ENCODE measurements around the gene TSKS. TPM values are rescaled to one million over a fixed set of nuclear protein-coding genes. Genes with fewer than 3 reads are reported as not detected.

TSKS gene
- total and polyA plus RNA-seq, 3 experiments from 2014 or later, result 0.42 to 0.79 TPM; not detected in 1

- H3K9me3 ChIP-seq (ENCODE audit: low read length), result no peaks in the 10 kb centered on the region
- POLR2A ChIA-PET, result no interaction called here
- Mint-ChIP-seq H3K9me3 (no peaks in the 10 kb centered on the region), H3K36me3 (peaks cover 2 to 33% (median 5%) of the 10 kb centered on the region in 3 donors), H3K4me3 (peak overlapping the region in 2 of 7 donors; percentile 28 to 65), H3K4me1 (peaks cover 13 to 23% (median 14%) of the 10 kb centered on the region in 3 donors), H3K27ac (peak overlapping the region in 7 of 8 donors; percentile 39 to 92 (median 60)), H3K27me3 (no peaks in the 10 kb centered on the region)
- CTCF ChIA-PET, result interaction anchor here (1.3 kb wide), 1 partner anchor 11 kb away, joined by 3 read pairs; the partner anchor contains the start of gene MED25
- H3K27ac ChIP-seq (ENCODE audit: low read depth, low read length), result no peak overlapping the region
- H3K36me3 ChIP-seq (ENCODE audit: insufficient read depth, low read length), result peaks cover 9% of the 10 kb centered on the region
- H3K4me3 ChIP-seq (ENCODE audit: low read length), result no peak overlapping the region
- DNase-seq, result no peak
- H3K4me1 ChIP-seq (ENCODE audit: insufficient read depth, low read length), result peaks cover 10% of the 10 kb centered on the region
- no peaks in the 10 kb centered on the region for H3K27me3 ChIP-seq (ENCODE audit: insufficient read depth, low read length, poor library complexity, severe bottlenecking)
Measured at GRCh38 chr19:49807058-49807903, 44.2 kb upstream of the TSKS start.

- H3K4me3 ChIP-seq (ENCODE audit: low read length), result no peak overlapping the region
- no peaks in the 10 kb centered on the region for H3K27me3 ChIP-seq (ENCODE audit: insufficient read depth, low read length, poor library complexity, severe bottlenecking)
- no peaks in the 10 kb centered on the region for H3K9me3 Mint-ChIP-seq
- H3K4me3 Mint-ChIP-seq, result peak overlapping the region in 1 of 7 donors; percentile 70
- no peaks in the 10 kb centered on the region for H3K9me3 ChIP-seq (ENCODE audit: low read length)
- peaks cover 2 to 34% (median 5%) of the 10 kb centered on the region in 3 donors for H3K36me3 Mint-ChIP-seq
- H3K27ac ChIP-seq (ENCODE audit: low read depth, low read length), result no peak overlapping the region
- H3K36me3 ChIP-seq (ENCODE audit: insufficient read depth, low read length), result peaks cover 9% of the 10 kb centered on the region
- no peaks in the 10 kb centered on the region for H3K27me3 Mint-ChIP-seq
- no peak for DNase-seq
- CTCF ChIA-PET, result no interaction called here
- H3K4me1 Mint-ChIP-seq, result peaks cover 11 to 20% (median 11%) of the 10 kb centered on the region in 3 donors
- peaks cover 7% of the 10 kb centered on the region for H3K4me1 ChIP-seq (ENCODE audit: insufficient read depth, low read length)
- H3K27ac Mint-ChIP-seq, result peak overlapping the region in 5 of 8 donors; percentile 11 to 90 (median 78)
- POLR2A ChIA-PET, result no interaction called here
Measured at GRCh38 chr19:49806620-49806959, 43.5 kb upstream of the TSKS start.

GRCh38 chr19:49805822-49806619, 42.9 kb upstream of the TSKS start:
- H3K36me3 Mint-ChIP-seq, result peaks cover 2 to 38% (median 5%) of the 10 kb centered on the region in 3 donors
- Histone ChIP-seq H3K9me3 (ENCODE audit: low read length) (no peaks in the 10 kb centered on the region), H3K27ac (ENCODE audit: low read depth, low read length) (no peak overlapping the region), H3K27me3 (ENCODE audit: insufficient read depth, low read length, poor library complexity, severe bottlenecking) (no peaks in the 10 kb centered on the region), H3K4me1 (ENCODE audit: insufficient read depth, low read length) (peaks cover 7% of the 10 kb centered on the region), H3K36me3 (ENCODE audit: insufficient read depth, low read length) (peaks cover 9% of the 10 kb centered on the region), H3K4me3 (ENCODE audit: low read length) (no peak overlapping the region)
- H3K4me1 Mint-ChIP-seq, result peaks cover 11 to 20% (median 11%) of the 10 kb centered on the region in 3 donors
- ChIA-PET CTCF (no interaction called here), POLR2A (interaction anchor here (1.4 kb wide), 1 partner anchor 40 kb away, joined by 3 read pairs; no protein-coding TSS in a partner anchor)
- no peaks in the 10 kb centered on the region for H3K9me3 Mint-ChIP-seq
- DNase-seq, result no peak
- H3K27me3 Mint-ChIP-seq, result no peaks in the 10 kb centered on the region
- H3K4me3 Mint-ChIP-seq, result peak overlapping the region in 1 of 7 donors; percentile 70
- H3K27ac Mint-ChIP-seq, result peak overlapping the region in 5 of 8 donors; percentile 11 to 90 (median 78)

GRCh38 chr19:49803529-49803856, 40.4 kb upstream of the TSKS start:
- H3K36me3 ChIP-seq (ENCODE audit: insufficient read depth, low read length), result peaks cover 9% of the 10 kb centered on the region
- ChIA-PET POLR2A (no interaction called here), CTCF (no interaction called here)
- H3K9me3 ChIP-seq (ENCODE audit: low read length), result no peaks in the 10 kb centered on the region
- no peaks in the 10 kb centered on the region for H3K27me3 ChIP-seq (ENCODE audit: insufficient read depth, low read length, poor library complexity, severe bottlenecking)
- Mint-ChIP-seq H3K36me3 (peaks cover 4 to 62% (median 5%) of the 10 kb centered on the region in 3 donors), H3K27me3 (no peaks in the 10 kb centered on the region), H3K27ac (peak overlapping the region in 2 of 8 donors; percentile 66 to 91), H3K9me3 (no peaks in the 10 kb centered on the region), H3K4me1 (peaks cover 0 to 7% (median 3%) of the 10 kb centered on the region in 3 donors), H3K4me3 (no peak overlapping the region)
- no peak overlapping the region for H3K4me3 ChIP-seq (ENCODE audit: low read length)
- no peaks in the 10 kb centered on the region for H3K4me1 ChIP-seq (ENCODE audit: insufficient read depth, low read length)
- no peak overlapping the region for H3K27ac ChIP-seq (ENCODE audit: low read depth, low read length)
- no peak for DNase-seq

- H3K9me3 Mint-ChIP-seq, result no peaks in the 10 kb centered on the region
- Histone ChIP-seq H3K4me1 (ENCODE audit: insufficient read depth, low read length) (no peaks in the 10 kb centered on the region), H3K4me3 (ENCODE audit: low read length) (no peak overlapping the region), H3K27me3 (ENCODE audit: insufficient read depth, low read length, poor library complexity, severe bottlenecking) (no peaks in the 10 kb centered on the region), H3K36me3 (ENCODE audit: insufficient read depth, low read length) (peaks cover 9% of the 10 kb centered on the region), H3K27ac (ENCODE audit: low read depth, low read length) (no peak overlapping the region), H3K9me3 (ENCODE audit: low read length) (no peaks in the 10 kb centered on the region)
- H3K27ac Mint-ChIP-seq, result peak overlapping the region in 2 of 8 donors; percentile 29 to 91
- peaks cover 0 to 3% (median 2%) of the 10 kb centered on the region in 3 donors for H3K4me1 Mint-ChIP-seq
- POLR2A ChIA-PET, result no interaction called here
- CTCF ChIA-PET, result no interaction called here
- no peak overlapping the region for H3K4me3 Mint-ChIP-seq
- peaks cover 4 to 67% (median 5%) of the 10 kb centered on the region in 3 donors for H3K36me3 Mint-ChIP-seq
- H3K27me3 Mint-ChIP-seq, result no peaks in the 10 kb centered on the region
- DNase-seq, result no peak
Measured at GRCh38 chr19:49802836-49803528, 39.9 kb upstream of the TSKS start.

- Histone ChIP-seq H3K27ac (ENCODE audit: low read depth, low read length) (no peak overlapping the region), H3K36me3 (ENCODE audit: insufficient read depth, low read length) (peaks cover 9% of the 10 kb centered on the region), H3K27me3 (ENCODE audit: insufficient read depth, low read length, poor library complexity, severe bottlenecking) (no peaks in the 10 kb centered on the region), H3K9me3 (ENCODE audit: low read length) (no peaks in the 10 kb centered on the region), H3K4me3 (ENCODE audit: low read length) (no peak overlapping the region), H3K4me1 (ENCODE audit: insufficient read depth, low read length) (no peaks in the 10 kb centered on the region)
- no peak for DNase-seq
- CTCF ChIA-PET, result no interaction called here
- Mint-ChIP-seq H3K27ac (peak overlapping the region in 1 of 8 donors; percentile 77), H3K36me3 (peaks cover 4 to 74% (median 5%) of the 10 kb centered on the region in 3 donors), H3K9me3 (no peaks in the 10 kb centered on the region), H3K4me3 (no peak overlapping the region), H3K27me3 (no peaks in the 10 kb centered on the region), H3K4me1 (no peaks in the 10 kb centered on the region)
- POLR2A ChIA-PET, result no interaction called here
Measured at GRCh38 chr19:49801966-49802661, 39.0 kb upstream of the TSKS start.

GRCh38 chr19:49801401-49801888, 38.3 kb upstream of the TSKS start:
- H3K36me3 ChIP-seq (ENCODE audit: insufficient read depth, low read length), result peaks cover 12% of the 10 kb centered on the region
- H3K4me1 Mint-ChIP-seq, result no peaks in the 10 kb centered on the region
- H3K36me3 Mint-ChIP-seq, result peaks cover 6 to 81% (median 8%) of the 10 kb centered on the region in 3 donors
- H3K27me3 ChIP-seq (ENCODE audit: insufficient read depth, low read length, poor library complexity, severe bottlenecking), result no peaks in the 10 kb centered on the region
- H3K9me3 ChIP-seq (ENCODE audit: low read length), result no peaks in the 10 kb centered on the region
- H3K4me3 Mint-ChIP-seq, result no peak overlapping the region
- H3K27ac ChIP-seq (ENCODE audit: low read depth, low read length), result no peak overlapping the region
- ChIA-PET POLR2A (interaction anchor here (1.3 kb wide), 1 partner anchor 12 kb away, joined by 3 read pairs; the partner anchor contains the start of gene FUZ), CTCF (no interaction called here)
- H3K4me3 ChIP-seq (ENCODE audit: low read length), result no peak overlapping the region
- no peaks in the 10 kb centered on the region for H3K4me1 ChIP-seq (ENCODE audit: insufficient read depth, low read length)
- H3K27ac Mint-ChIP-seq, result no peak overlapping the region
- H3K27me3 Mint-ChIP-seq, result no peaks in the 10 kb centered on the region
- H3K9me3 Mint-ChIP-seq, result no peaks in the 10 kb centered on the region
- no peak for DNase-seq

All from CD8-positive, alpha-beta memory T cell (primary cell).